Measurements from ENCODE around the gene MICALL1.

- TF ChIP-seq POLR2A (IDR thresholded peaks at IDR 0.05; ENCODE audit: low read depth, low read length) (no peak), MAZ (IDR thresholded peaks at IDR 0.05; ENCODE audit: borderline replicate concordance, low read depth, low read length) (no peak), RFX5 (IDR thresholded peaks at IDR 0.05; ENCODE audit: low read depth, low read length) (no peak), CTCF (conservative IDR thresholded peaks at IDR 0.05; ENCODE audit: low read depth, low read length) (no peak), USF2 (IDR thresholded peaks at IDR 0.05; ENCODE audit: low read depth, low read length) (no peak), RAD21 (IDR thresholded peaks at IDR 0.05; ENCODE audit: low read length) (no peak)
Observed at GRCh38 chr22:37929390-37929789, 23.3 kb downstream of the MICALL1 start.
